K562 (cell line): ENCODE data around the gene NALCN. TPM values are rescaled to one million over a fixed set of nuclear protein-coding genes. Genes with fewer than 3 reads are reported as not detected.

Source experiments
- ATAC-seq: fragments of 200-7000 bp; cut with Tn5 transposase; 3 replicates; pipeline ENCODE4 v1.9.1; 2020; ENCODE audit warnings: moderate library complexity
- BruUV-seq: library from RNA; stranded (reverse); fragments of 400-500 nt; replicated peaks from 2 replicates; lab custom pipeline; 2021; lab: Mats Ljungman, UMichigan
- CTCF ChIA-PET: fragments of 300-600 bp; formaldehyde crosslinking; extraction: SDS; loops from one replicate; lab custom pipeline; 2021; ENCODE audit warnings: low intra/inter-chr PET ratio; lab: Yijun Ruan, JAX
- POLR2A ChIA-PET: fragments of 300-600, 350-650 bp; sonication (Branson Sonifier 250); formaldehyde crosslinking; extraction: SDS; loops from one replicate; lab custom pipeline; 2021; ENCODE audit warnings: antibody characterized with exemption, inconsistent platforms; lab: Yijun Ruan, JAX
- DNase-seq, 4 experiments: peaks; one replicate each; pipeline versions ENCODE4 v3.0.0 to v3.0.0-alpha.2; 2011 to 2018; ENCODE audit warnings: low spot score in 3 of 4, mixed read lengths in 3 of 4; ENCODE audit errors: extremely low read depth in 1 of 4
- FAIRE-seq: peaks from 2 replicates; lab custom pipeline; 2011; peaks lifted over from hg19 to GRCh38; lab: Jason Lieb, UNC
- H2AFZ ChIP-seq: 2 replicates; pipeline ENCODE4 v1.6.0; 2011; ENCODE audit warnings: low read depth, low read length, control low read depth, inconsistent platforms
- H3K27ac ChIP-seq: fragments of 200-600 bp; 3 replicates; pipeline ENCODE4 v1.8.0; 2011; ENCODE audit warnings: low read depth, mild to moderate bottlenecking, control low read depth, inconsistent platforms, low read length, moderate library complexity, mixed read lengths; ENCODE audit errors: extremely low read depth
- H3K27me3 ChIP-seq, 2 experiments: fragments of 300-600 bp in 1 of 2; 2 replicates in 1 of 2; 3 replicates in 1 of 2; pipeline versions ENCODE4 v1.6.0 to v1.8.0; 2011; ENCODE audit warnings: inconsistent platforms in 2 of 2, low read length in 2 of 2, mild to moderate bottlenecking in 1 of 2, mixed read lengths in 1 of 2, moderate library complexity in 1 of 2; ENCODE audit not compliant: control insufficient read depth in 2 of 2, insufficient read depth in 2 of 2
- H3K36me3 ChIP-seq: fragments of 300-600 bp; 3 replicates; pipeline ENCODE4 v1.8.0; 2011; ENCODE audit warnings: mild to moderate bottlenecking, low read length, inconsistent platforms; ENCODE audit not compliant: control insufficient read depth, insufficient read depth
- H3K4me1 ChIP-seq, 2 experiments: fragments of 200-600 bp in 1 of 2; replicated peaks in 1 of 2; 2 replicates in 1 of 2; 3 replicates in 1 of 2; pipeline versions ENCODE4 v1.5.1 to v1.8.0; 2011; ENCODE audit warnings: inconsistent platforms in 2 of 2, low read length in 2 of 2, mild to moderate bottlenecking in 1 of 2, mixed read lengths in 1 of 2, moderate library complexity in 1 of 2; ENCODE audit not compliant: control insufficient read depth in 2 of 2, insufficient read depth in 2 of 2
- H3K4me2 ChIP-seq: 2 replicates; pipeline ENCODE4 v1.6.1; 2011; ENCODE audit warnings: low read length, control low read depth, inconsistent platforms, mixed read lengths; ENCODE audit not compliant: insufficient read depth
- H3K4me3 ChIP-seq: fragments of 200-600 bp; sonication (generic), shearing (Covaris generic); 2 replicates; pipeline ENCODE4 v1.5.1; 2016; ENCODE audit warnings: control low read depth, inconsistent platforms
- H3K79me2 ChIP-seq: fragments of 200-600 bp; 3 replicates; pipeline ENCODE4 v1.8.0; 2011; ENCODE audit warnings: low read length, inconsistent platforms; ENCODE audit not compliant: control insufficient read depth, insufficient read depth
- H3K9ac ChIP-seq, 2 experiments: 2 replicates each; pipeline versions ENCODE4 v1.6.0 to v1.6.1; 2011; ENCODE audit warnings: low read depth in 2 of 2, low read length in 2 of 2, control low read depth in 1 of 2, inconsistent platforms in 1 of 2, mild to moderate bottlenecking in 1 of 2, mixed read lengths in 1 of 2; ENCODE audit not compliant: insufficient read depth in 1 of 2
- H3K9me1 ChIP-seq: one replicate; pipeline ENCODE4 v1.6.0; 2011; ENCODE audit warnings: inconsistent platforms, mild to moderate bottlenecking, low read length, moderate library complexity; ENCODE audit not compliant: control insufficient read depth, insufficient read depth
- H3K9me3 ChIP-seq: replicated peaks from 2 replicates; pipeline ENCODE4 v1.5.1; 2011; ENCODE audit warnings: low read depth, low read length, inconsistent platforms; ENCODE audit not compliant: control insufficient read depth, insufficient read depth
- H4K20me1 ChIP-seq: replicated peaks from 2 replicates; pipeline ENCODE4 v1.6.1; 2011; ENCODE audit warnings: low read length, inconsistent platforms, mixed read lengths; ENCODE audit not compliant: control insufficient read depth, insufficient read depth
- BCOR ChIP-seq: fragments of 450-650 bp; IDR thresholded peaks from 2 replicates; pipeline ENCODE4 v1.6.1; 2016
- CC2D1A ChIP-seq: fragments of 450-650 bp; IDR thresholded peaks from 2 replicates; pipeline ENCODE4 v1.6.1; 2017; ENCODE audit warnings: mild to moderate bottlenecking
- DDX20 ChIP-seq: fragments of 450-650 bp; IDR thresholded peaks from 2 replicates; pipeline ENCODE4 v1.6.1; 2016; ENCODE audit warnings: missing genetic modification characterization, low read depth, mild to moderate bottlenecking, missing compliant biosample characterization, moderate library complexity
- ESRRB ChIP-seq: fragments of 250-450 bp; sonication (Bioruptor Pico); IDR thresholded peaks from 2 replicates; pipeline ENCODE4 v1.5.0; 2020; ENCODE audit warnings: mild to moderate bottlenecking, moderate library complexity, borderline replicate concordance
- RNF219 ChIP-seq: fragments of 250-450 bp; sonication (Bioruptor Pico); IDR thresholded peaks from 2 replicates; pipeline ENCODE4 v1.5.0; 2022; ENCODE audit warnings: mild to moderate bottlenecking
- RREB1 ChIP-seq: fragments of 250-450 bp; sonication (Bioruptor Pico); IDR thresholded peaks from 2 replicates; pipeline ENCODE4 v1.4.0; 2020
- SMAD4 ChIP-seq: fragments of 250-450 bp; sonication (Bioruptor Pico); conservative IDR thresholded peaks from 2 replicates; pipeline ENCODE4 v1.8.0; 2021; ENCODE audit warnings: inconsistent platforms, mild to moderate bottlenecking, moderate library complexity
- ZBTB7A ChIP-seq: IDR thresholded peaks from 2 replicates; pipeline ENCODE4 v1.6.1; 2011; ENCODE audit warnings: low read depth, mild to moderate bottlenecking, low read length, moderate library complexity, borderline replicate concordance; ENCODE audit not compliant: control insufficient read depth
- ZNF134 ChIP-seq: fragments of 250-450 bp; sonication (Bioruptor Pico); conservative IDR thresholded peaks from 2 replicates; pipeline ENCODE4 v1.4.0; 2020
- WGBS: fragments of 100-300 bp; shearing (Covaris generic); methylation state at CpG from one replicate; pipeline ENCODE4 v1.1.6; 2016; ENCODE audit warnings: low coverage, mixed read lengths; ENCODE audit not compliant: insufficient coverage; ENCODE audit errors: missing lambda C conversion rate; 5-methylcytosine and 5-hydroxymethylcytosine counted together
- in situ Hi-C: fragments of 300-500 bp; cut with MboI; formaldehyde crosslinking; loops from 4 replicates; pipeline ENCODE4 v1.15.0; 2018; ENCODE audit warnings: inconsistent platforms, mixed read lengths
- intact Hi-C: fragments of 100-400 bp; cut with micrococcal nuclease; formaldehyde crosslinking; loops from 2 replicates; pipeline ENCODE4 v1.14.2; 2022
- polyA plus RNA-seq, 8 experiments: library from polyadenylated mRNA; depleted of rRNA in 4 of 8; stranded (reverse) in 5 of 8; unstranded in 3 of 8; fragments of >200 nt; fragmentation: Nextera tagmentation in 2 of 8; fragmentation: Illumina TruSeq in 1 of 8; extraction: Ambion mirVana in 2 of 8; extraction: Trizol in 1 of 8; gene quantifications; 2 replicates each; pipeline versions ENCODE4 v1.2.1 to v1.2.3, GENCODE V29; 2011 to 2014; ENCODE audit warnings: inconsistent platforms in 1 of 8, missing spikeins in 1 of 8
- total RNA-seq, 7 experiments: library from RNA; depleted of rRNA in 6 of 7; stranded (reverse); fragments of >200 nt in 6 of 7; fragmentation: Illumina TruSeq in 2 of 7; extraction: Trizol in 2 of 7; gene quantifications; 2 replicates each; pipeline versions ENCODE4 v1.2.1 to v1.2.3, GENCODE V29; 2011 to 2021; ENCODE audit warnings: low replicate concordance in 1 of 7
- TF ChIP-seq, protein P1 (sequence below): fragments of 250-450 bp; sonication (Bioruptor Pico); IDR thresholded peaks from 2 replicates; pipeline ENCODE4 v1.5.0; 2021; ENCODE audit warnings: mild to moderate bottlenecking, moderate library complexity

NALCN gene
- total and polyA plus RNA-seq, 9 of the 15 experiments (the other 6 are each of a cell fraction or from before 2014, with no cell fraction given) = not detected

GRCh38 chr13:101013245-101013644 is 403.1 kb downstream of the NALCN start (continued):
- TF ChIP-seq, protein P1, sequence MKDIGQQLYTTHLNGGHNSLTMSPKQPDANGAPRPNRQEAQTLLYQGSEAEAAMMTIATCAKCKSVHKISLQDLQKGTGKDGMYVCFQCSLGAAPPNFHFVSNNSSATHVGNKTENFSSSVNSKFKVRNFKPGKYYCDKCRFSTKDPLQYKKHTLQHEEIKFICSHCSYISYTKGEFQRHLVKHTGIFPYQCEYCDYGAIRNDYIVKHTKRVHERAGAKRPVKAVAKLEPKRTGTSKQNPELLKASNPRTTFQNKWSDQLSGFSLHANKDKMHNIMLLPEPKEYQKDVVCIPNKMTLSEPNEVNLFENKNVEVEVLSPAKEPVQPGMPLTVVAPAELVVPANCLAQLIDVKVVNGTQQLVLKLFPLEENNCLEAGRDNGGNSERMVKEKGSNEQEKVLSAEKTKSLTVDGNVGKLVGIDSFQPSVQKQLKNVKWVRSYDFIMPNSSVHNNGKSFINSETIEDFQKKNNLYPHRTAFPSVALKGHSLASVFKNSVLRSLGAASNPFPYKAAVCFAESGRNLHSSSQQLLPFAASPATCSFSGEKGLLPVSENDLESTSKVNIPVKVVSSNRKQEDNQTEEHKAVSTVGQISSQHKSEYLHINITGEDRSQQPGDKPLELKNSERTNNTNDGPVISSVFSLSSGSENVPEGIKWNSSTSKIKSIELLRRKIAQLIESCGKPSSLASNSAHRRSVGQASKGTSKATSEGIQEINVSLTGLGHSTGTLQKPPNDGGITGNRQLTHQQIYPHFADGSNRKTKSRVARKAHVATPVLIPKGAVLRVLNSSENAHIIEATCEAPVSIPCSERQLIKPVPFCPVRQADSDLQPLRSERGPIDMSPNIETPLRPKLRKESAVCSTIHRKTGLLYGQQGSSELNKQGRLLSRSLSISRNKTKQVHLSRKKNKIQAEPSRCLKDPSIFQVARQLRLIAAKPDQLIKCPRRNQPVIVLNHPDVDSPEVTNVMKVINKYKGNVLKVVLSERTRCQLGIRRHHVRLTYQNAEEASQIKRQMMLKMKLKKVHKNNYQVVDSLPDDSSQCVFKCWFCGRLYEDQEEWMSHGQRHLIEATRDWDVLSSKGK = no peak

DNA sequence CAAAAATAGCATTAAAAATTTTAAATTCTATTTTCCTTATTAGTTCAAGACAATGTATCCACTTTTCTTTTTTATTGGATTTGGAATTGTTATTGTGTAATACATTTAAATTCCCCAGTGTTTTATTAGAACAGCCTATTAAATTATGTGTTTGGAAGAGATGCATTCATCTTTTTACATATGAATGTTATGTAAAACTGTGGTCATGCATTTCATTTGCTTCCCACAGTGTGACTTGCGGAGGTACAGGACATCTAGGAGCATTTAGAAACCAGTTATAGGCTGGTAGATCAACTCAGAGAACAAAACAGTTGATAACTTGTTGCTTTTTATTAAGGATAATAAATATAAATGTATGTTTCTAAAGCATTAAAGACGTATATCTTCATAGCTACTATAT is 406.2 kb downstream of the NALCN start:
- 0% methylated on average over 2 of the region's 2 CpGs for WGBS
- TF ChIP-seq ZBTB7A = no peak
- TF ChIP-seq CC2D1A = no peak
- no peak for TF ChIP-seq RREB1
- no peak for TF ChIP-seq SMAD4
- TF ChIP-seq RNF219 = no peak
- TF ChIP-seq ESRRB (CRISPR knock-in tag) = no peak
- TF ChIP-seq DDX20 = no peak
- TF ChIP-seq ZNF134 = no peak
- no peak for TF ChIP-seq BCOR

More for the DNA sequence above, 406.2 kb downstream of the NALCN start:
- H3K27ac ChIP-seq = no peak overlapping the region
- H3K27me3 ChIP-seq = no peaks in the 10 kb centered on the region
- BruUV-seq = no TSS peak
- H3K4me3 ChIP-seq = no peak overlapping the region
- H3K79me2 ChIP-seq = no peaks in the 10 kb centered on the region
- no peak overlapping the region for H2AFZ ChIP-seq
- no peaks in the 10 kb centered on the region for H3K9me3 ChIP-seq
- ChIA-PET POLR2A (interaction anchor here (0.6 kb wide), 1 partner anchor 242 kb away, joined by 3 read pairs; no protein-coding TSS in a partner anchor), CTCF (no interaction called here)
- in situ Hi-C loops = no loop called here
- FAIRE-seq (no peak), ATAC-seq (no peak), DNase-seq (no peak)
- H4K20me1 ChIP-seq = no peaks in the 10 kb centered on the region
- H3K4me2 ChIP-seq = no peak overlapping the region
- H3K4me1 ChIP-seq = no peaks in the 10 kb centered on the region
- H3K9ac ChIP-seq = no peak overlapping the region
- intact Hi-C loops = no loop called here
- H3K36me3 ChIP-seq = no peaks in the 10 kb centered on the region
- no peaks in the 10 kb centered on the region for H3K9me1 ChIP-seq
